IMR-90 (cell line): ENCODE data around the gene TNRC18.

Experiments
- BHLHE40 ChIP-seq: fragments of 150-350 bp; IDR thresholded peaks from 2 replicates; pipeline ENCODE4 v1.6.1; 2016; ENCODE audit warnings: mild to moderate bottlenecking, low read depth, low read length
- TF ChIP-seq, protein P1 (sequence below): conservative IDR thresholded peaks from 2 replicates; pipeline ENCODE4 v1.5.1; 2012; ENCODE audit warnings: mild to moderate bottlenecking, low read depth, low read length, improper control_type of control experiment

DNA sequence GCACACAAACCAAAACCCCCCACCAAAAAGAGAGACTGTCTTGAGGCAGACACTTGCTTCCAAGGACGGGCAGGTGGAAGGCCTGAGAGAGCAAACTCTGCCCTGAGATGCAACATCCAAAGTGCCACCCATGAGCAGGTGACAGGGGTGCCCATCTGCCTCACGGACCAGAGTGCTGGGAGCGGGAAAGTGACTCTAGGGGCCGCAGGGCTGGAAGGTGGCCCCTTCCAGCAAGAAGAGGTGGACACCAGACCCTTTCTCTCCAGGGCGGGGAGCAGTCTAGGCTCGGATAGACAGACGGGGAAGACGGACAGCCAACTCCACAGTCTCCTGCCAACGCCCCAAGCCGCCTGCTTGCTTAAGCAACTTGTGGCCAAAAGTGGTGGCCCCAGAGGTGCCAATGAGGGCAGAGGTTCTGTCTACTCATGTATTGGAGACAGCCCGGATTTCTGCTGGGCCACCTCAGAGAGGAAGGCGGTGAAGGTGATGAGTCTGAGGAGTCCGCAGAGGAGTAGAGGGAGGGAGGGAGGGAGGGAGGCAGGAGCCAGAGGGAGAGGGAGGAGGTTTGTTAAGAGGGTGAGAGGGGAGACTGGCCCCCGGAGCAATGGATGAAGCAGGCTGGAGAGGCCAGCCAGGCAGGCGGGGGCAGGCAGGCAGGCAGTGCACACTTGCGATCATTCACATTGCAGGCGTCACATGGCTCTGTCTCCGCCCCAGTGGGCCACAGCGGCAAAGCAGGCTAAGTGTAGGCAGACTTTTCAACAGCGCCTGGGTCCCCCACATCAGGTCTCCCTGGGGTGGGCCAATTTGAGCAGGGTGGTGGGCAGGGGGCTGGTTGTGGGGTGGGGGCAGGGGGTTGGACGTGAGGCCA is 75.3 kb downstream of the TNRC18 start:
- TF ChIP-seq, protein P1, sequence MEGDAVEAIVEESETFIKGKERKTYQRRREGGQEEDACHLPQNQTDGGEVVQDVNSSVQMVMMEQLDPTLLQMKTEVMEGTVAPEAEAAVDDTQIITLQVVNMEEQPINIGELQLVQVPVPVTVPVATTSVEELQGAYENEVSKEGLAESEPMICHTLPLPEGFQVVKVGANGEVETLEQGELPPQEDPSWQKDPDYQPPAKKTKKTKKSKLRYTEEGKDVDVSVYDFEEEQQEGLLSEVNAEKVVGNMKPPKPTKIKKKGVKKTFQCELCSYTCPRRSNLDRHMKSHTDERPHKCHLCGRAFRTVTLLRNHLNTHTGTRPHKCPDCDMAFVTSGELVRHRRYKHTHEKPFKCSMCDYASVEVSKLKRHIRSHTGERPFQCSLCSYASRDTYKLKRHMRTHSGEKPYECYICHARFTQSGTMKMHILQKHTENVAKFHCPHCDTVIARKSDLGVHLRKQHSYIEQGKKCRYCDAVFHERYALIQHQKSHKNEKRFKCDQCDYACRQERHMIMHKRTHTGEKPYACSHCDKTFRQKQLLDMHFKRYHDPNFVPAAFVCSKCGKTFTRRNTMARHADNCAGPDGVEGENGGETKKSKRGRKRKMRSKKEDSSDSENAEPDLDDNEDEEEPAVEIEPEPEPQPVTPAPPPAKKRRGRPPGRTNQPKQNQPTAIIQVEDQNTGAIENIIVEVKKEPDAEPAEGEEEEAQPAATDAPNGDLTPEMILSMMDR: no peak
- no peak for TF ChIP-seq BHLHE40
